HG03460 (cell line): ENCODE measurements around the gene HES7.

Experiments used
- ATAC-seq: cut with Tn5 transposase; IDR thresholded peaks from one replicate; pipeline ENCODE4 v1.9.1; 2021; ENCODE audit not compliant: unreplicated experiment

Gene HES7

DNA sequence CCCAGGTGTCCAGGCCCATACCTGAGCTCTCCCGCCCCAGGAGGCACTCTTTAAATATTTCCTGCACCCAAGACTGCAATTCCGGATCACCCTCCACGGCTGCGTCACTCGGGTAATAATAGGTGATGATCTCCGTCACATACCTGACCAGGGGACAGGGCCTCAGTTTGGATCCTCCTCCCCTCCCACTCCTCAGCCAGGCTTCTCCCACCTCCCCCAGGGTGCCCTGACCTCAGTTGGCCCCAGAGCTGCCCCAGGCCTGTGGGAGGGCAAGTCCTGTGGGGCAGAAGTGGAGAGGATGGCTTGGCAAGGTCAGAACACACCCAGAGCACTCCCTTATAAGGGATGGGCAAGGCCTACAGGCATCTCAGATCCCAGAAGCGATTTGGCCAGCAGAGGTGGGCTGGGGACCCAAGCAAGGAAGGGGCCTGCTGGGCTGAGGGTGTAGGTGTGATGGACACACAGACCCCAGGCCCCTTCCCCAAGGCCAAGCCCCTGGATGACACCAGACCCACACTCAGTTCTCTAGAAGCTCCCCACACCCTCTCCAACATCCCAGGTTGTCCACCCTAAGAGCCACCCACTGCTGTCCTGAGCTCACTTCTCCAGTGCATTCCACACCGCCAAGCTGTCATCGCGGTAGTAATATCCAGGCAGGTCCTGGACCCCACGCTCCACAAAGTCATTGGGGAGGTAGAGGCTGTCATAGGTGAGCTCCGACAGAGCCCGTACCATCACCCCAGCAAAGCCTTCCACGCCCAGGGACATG lies 48.1 kb downstream of the HES7 start:
- ATAC-seq, result no peak

DNA sequence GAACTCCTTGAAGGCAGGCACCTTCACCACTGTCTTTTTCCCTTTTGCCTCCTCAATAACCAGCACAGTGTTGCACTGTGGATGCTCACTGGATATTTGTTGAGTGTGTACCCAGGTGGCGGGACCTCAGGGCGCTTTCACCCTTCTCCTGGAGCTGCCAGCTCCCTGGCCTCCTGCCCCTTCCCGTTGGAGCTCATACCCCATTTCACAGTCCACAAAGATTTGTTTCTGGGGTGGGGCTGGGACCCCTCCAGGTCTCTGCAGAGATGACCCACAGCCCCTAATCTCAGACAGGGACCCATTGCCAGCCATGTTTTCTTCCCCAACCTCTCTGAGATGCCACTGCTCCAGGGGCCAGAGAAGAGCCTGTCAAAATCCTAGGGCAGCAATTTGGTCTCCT lies 48.8 kb downstream of the HES7 start:
- ATAC-seq, result no peak

DNA sequence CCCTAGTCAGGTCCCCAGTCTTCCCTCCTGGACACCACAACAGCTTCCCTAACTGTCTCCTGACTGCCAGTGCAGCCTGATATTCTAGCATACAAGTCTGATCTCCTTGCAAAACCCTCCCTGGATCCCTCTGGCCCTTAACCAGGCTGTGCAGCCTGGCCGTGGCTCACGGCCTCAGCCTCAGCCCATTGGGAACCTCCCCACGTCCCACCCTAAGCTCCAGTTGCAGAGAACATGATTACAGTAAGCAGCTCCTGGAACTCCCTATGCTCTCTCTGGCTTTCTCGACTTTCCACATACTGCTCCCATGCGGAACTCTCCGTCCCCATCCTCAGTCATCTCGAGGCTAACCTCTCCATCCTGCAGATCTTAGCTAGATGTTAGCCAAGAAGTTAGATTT lies 49.4 kb downstream of the HES7 start:
- ATAC-seq, result no peak

DNA sequence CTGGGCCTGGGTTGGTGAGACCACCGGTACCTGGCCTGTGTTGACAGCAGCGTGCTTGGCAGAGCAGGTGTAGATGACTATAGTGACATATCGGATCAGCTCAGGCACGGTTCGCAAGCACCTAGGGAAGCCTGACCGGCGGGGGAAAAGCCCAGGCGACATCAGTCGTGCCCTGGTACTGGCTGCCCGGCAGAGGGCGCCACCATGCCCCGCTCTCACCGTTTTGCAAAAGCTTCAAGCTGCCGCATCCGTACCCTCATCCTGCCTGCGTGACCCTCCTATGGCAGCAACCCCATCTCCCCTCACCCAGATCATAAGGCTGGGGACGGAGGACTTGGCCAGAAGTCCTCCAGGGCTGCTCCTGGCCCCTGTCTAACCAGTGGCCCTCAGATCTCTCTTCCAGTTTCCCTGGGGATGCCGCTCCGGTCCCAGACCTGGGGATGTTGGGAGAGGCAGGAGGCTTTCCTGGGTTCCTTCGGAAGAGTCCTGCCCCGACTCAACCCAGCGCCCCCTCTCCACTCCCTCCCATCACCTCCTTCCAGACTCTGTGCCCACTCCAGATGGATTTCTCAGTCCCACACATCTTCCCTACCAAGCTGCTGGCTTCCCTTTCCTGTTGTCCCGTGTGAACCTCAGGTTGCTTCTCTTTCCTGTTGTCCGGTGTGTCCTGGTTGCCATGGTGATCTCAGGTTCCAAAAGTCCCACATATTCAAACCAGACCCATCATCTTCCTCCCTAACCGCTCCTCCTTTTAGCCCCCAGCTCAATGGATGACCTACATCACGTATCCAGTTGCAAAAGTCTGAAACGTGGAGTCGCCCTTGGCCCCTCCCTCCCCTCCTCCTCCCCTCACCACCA lies 50.0 kb downstream of the HES7 start:
- ATAC-seq, result no peak

DNA sequence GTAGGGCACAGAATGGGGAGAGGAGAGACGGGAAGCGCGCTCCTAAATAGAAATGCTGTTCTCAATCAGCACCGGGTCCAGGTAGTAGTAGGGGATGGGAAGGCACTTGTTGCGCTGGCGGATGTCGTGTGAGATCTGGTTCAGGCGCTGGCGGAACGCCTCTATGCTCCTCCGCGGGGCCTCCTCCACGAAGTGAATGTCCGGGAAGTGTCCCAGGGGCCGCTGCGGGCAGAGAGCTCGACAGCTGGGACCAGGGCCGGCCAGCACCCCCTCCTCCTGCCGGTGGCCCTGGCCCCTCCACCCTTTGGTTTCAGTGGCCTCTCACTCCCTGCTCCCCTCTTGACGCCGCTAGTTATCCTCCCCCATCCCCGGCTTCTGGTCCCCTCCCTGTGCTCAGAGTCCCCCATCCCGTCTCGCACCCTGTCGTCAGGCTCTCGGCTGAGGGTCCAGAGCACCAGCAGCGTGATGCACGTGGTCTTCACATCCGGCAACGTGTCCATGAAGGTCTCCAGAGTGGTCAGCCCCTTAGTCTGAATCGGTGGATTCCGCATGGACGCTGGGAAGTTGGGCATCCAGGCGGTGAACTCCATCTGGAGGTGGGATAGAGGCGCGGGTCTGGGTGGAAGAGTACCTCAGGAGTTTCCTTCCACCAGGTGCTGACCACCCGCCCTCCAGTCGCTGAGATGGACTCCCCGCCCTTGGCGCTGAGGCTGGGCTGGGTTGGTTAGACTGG lies 51.0 kb downstream of the HES7 start:
- ATAC-seq, result no peak

DNA sequence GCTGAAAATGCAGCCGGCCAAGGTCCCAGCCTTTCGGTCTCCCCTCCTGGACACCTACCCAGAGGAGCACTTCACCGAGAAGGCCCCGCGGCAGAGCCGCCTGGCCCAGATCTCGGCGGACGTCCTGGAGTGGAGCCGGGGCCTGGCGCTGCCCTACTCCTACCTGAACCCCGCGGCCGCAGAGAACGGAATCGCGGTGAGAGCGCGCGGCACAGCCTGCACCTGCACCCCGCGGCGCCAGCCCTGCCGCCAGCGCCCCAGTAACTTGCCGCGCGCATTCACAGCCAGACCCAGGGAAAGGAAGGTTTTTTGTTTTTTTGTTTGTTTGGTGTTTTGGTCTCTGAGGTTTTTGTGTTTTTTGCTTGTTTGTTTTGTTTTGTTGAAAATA lies 51.6 kb downstream of the HES7 start:
- no peak for ATAC-seq

DNA sequence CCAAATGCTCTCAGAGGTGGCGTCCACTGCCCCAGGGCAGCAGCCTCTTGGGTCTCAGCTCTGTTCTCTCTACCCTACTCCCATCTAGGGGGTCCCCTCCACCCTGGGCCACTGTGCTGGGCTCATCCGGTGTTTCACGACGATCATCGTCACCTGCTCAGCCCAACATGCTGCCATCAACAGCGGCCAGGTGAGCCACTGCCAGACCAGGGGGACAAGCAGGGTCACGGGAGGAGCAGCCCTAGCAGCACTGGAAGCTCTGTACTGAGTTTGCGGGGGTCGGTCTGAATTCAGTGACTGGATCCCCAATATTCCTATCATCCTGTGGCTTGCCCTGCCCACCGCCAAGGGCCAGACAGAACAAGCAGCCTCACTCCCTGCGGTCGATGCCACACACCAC lies 52.4 kb downstream of the HES7 start:
- ATAC-seq, result no peak
